ENCODE data around the gene PTPRQ.

The PTPRQ gene

GRCh38 chr12:80551897-80552296 is 107.9 kb downstream of the PTPRQ start:
- in situ Hi-C loops (cut with HindIII; ENCODE audit: low sequenced_read_pairs) = no loop called here

GRCh38 chr12:80553316-80553715 is 109.3 kb downstream of the PTPRQ start:
- in situ Hi-C loops (cut with HindIII; ENCODE audit: low sequenced_read_pairs) = no loop called here

GRCh38 chr12:80556566-80556965 is 112.5 kb downstream of the PTPRQ start:
- in situ Hi-C loops (cut with HindIII; ENCODE audit: low sequenced_read_pairs) = no loop called here

- in situ Hi-C loops (cut with HindIII; ENCODE audit: low sequenced_read_pairs) = no loop called here
These were observed 115.7 kb downstream of the PTPRQ start for GRCh38 chr12:80559766-80560165.

- in situ Hi-C loops (cut with HindIII; ENCODE audit: low sequenced_read_pairs) = no loop called here
These were observed 121.2 kb downstream of the PTPRQ start for GRCh38 chr12:80565271-80565670.

GRCh38 chr12:80567401-80567800 is 123.4 kb downstream of the PTPRQ start:
- in situ Hi-C loops (cut with HindIII; ENCODE audit: low sequenced_read_pairs) = no loop called here

GRCh38 chr12:80576641-80577418 is 132.8 kb downstream of the PTPRQ start:
- in situ Hi-C loops (cut with HindIII; ENCODE audit: low sequenced_read_pairs) = no loop called here

GRCh38 chr12:80580254-80580653 is 136.2 kb downstream of the PTPRQ start:
- in situ Hi-C loops (cut with HindIII; ENCODE audit: low sequenced_read_pairs) = no loop called here

GRCh38 chr12:80581783-80582182 is 137.7 kb downstream of the PTPRQ start:
- in situ Hi-C loops (cut with HindIII; ENCODE audit: low sequenced_read_pairs) = no loop called here

- in situ Hi-C loops (cut with HindIII; ENCODE audit: low sequenced_read_pairs) = no loop called here
These were observed 138.4 kb downstream of the PTPRQ start for GRCh38 chr12:80582431-80582830.

GRCh38 chr12:80589077-80589476 is 145.0 kb downstream of the PTPRQ start:
- in situ Hi-C loops (cut with HindIII; ENCODE audit: low sequenced_read_pairs) = no loop called here

- in situ Hi-C loops (cut with HindIII; ENCODE audit: low sequenced_read_pairs) = no loop called here
These were observed 146.1 kb downstream of the PTPRQ start for GRCh38 chr12:80590085-80590484.

GRCh38 chr12:80593766-80594165 is 149.7 kb downstream of the PTPRQ start:
- in situ Hi-C loops (cut with HindIII; ENCODE audit: low sequenced_read_pairs) = no loop called here

GRCh38 chr12:80596509-80596908 is 152.5 kb downstream of the PTPRQ start:
- in situ Hi-C loops (cut with HindIII; ENCODE audit: low sequenced_read_pairs) = no loop called here

GRCh38 chr12:80598004-80598606 is 154.1 kb downstream of the PTPRQ start:
- in situ Hi-C loops (cut with HindIII; ENCODE audit: low sequenced_read_pairs) = no loop called here

GRCh38 chr12:80602455-80602854 is 158.4 kb downstream of the PTPRQ start:
- in situ Hi-C loops (cut with HindIII; ENCODE audit: low sequenced_read_pairs) = no loop called here

- in situ Hi-C loops (cut with HindIII; ENCODE audit: low sequenced_read_pairs) = no loop called here
These were observed 163.5 kb downstream of the PTPRQ start for GRCh38 chr12:80607361-80608135.

- in situ Hi-C loops (cut with HindIII; ENCODE audit: low sequenced_read_pairs) = no loop called here
These were observed 173.7 kb downstream of the PTPRQ start for GRCh38 chr12:80617733-80618132.

- in situ Hi-C loops (cut with HindIII; ENCODE audit: low sequenced_read_pairs) = no loop called here
These were observed 176.2 kb downstream of the PTPRQ start for GRCh38 chr12:80620281-80620680.

- in situ Hi-C loops (cut with HindIII; ENCODE audit: low sequenced_read_pairs) = no loop called here
These were observed 178.2 kb downstream of the PTPRQ start for GRCh38 chr12:80622271-80622670.

GRCh38 chr12:80625051-80625450 is 181.0 kb downstream of the PTPRQ start:
- in situ Hi-C loops (cut with HindIII; ENCODE audit: low sequenced_read_pairs) = no loop called here

- in situ Hi-C loops (cut with HindIII; ENCODE audit: low sequenced_read_pairs) = no loop called here
These were observed 181.9 kb downstream of the PTPRQ start for GRCh38 chr12:80625901-80626300.
